SK-N-DZ (cell line): ENCODE data around the gene CCL11.
"Not testable (repeated sequence)": the region's sequence is repeated elsewhere in the genome, so short reads cannot be mapped to it uniquely, and the experiment has no call there.

ENCODE experiments used
- DNase-seq: peaks from one replicate; pipeline ENCODE4 v3.0.0-alpha.2; 2015; ENCODE audit warnings: low spot score

The CCL11 gene

DNA sequence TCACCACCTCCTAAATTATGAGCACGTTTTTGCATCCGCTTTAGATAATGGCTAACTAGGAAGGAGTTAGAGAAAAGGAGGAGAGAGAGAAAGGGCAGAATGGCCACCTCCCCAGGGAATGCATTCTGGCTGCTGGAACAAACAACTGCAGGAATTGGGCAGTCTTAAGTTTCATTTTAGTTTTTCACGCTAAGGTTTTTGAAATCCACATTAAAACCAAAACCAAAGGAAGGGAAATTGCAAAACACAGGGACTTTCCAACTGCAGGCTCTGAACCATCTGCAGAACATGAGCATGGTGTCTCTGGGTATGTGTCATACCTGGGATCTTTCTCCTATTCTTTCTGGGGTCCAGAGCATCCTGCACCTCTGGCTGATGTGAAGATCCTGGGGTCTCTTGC is 21.6 kb downstream of the CCL11 start:
- DNase-seq = no peak

DNA sequence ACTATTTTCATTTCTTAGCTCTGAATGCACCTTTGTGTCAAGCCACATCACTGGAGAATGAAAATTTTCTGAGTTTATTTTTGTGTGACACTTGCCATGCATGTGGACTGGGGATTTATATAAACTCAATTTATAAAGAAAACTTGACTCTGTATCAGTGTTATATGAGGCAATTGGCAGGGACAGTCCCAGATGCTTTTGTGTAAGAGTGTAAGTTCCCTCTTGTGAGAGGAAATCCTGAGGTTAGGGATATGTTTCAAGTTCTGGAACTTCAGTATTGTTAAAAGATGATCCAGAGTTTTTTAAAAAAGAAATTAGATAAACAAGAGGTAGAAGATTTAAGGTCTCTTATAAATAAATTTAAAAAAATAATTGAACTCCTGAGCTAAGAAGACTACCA is 22.8 kb downstream of the CCL11 start:
- DNase-seq = no peak

DNA sequence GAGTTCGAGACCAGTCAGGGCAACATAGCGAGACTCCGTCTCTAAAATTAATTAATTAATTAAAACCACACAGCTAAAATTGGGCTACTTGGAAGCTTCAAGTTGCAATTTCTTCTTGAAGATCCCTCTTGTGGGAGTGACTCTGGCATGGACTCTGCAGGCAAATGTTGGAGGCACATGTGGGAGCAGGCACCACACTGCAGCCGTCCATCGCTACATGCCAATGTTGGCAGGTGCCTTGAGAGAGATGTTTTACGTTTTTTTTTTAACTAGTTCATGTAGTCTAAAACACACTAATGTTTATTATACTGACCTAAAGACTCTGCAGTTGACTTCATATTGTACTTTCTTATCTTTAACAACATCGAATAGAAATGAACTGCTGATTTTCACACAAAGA is 25.7 kb downstream of the CCL11 start:
- no peak for DNase-seq

DNA sequence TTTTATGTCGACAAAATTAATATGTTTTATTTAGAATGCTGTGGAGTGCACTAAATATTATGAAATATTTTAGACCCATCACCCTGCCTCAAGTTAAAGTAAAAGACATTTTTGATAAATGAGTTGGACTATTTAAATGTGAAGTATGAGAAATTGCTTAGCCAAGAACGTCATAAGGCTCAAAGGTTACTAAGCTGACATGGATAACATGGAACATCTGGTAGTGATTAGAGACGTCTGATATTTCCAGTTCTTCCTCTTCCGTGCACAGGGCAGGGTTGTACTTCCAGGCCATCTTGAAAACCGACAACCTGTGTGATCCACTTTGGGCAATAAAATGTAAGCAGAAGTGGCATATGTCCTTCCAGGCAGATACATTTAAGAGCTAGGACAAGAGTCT is 26.5 kb downstream of the CCL11 start:
- no peak for DNase-seq

DNA sequence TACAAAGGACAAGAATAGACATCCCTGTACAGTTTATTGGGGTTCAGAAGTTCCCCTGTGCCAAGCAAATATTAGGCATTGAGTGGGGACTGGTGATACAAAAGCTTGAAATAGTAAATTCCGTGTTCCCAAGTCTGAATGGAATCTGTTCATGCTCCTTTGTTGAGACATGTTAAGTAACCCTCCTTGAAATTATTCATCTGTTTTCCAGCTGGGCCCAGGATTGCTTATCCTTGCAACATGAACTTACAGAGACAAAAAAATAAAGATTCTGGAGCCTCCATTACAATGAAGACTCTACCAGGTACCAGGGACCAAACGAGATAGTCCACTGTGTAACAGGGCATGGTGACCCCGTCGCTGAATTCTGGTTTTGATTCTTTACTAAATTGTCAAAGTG is 27.6 kb downstream of the CCL11 start:
- no peak for DNase-seq

DNA sequence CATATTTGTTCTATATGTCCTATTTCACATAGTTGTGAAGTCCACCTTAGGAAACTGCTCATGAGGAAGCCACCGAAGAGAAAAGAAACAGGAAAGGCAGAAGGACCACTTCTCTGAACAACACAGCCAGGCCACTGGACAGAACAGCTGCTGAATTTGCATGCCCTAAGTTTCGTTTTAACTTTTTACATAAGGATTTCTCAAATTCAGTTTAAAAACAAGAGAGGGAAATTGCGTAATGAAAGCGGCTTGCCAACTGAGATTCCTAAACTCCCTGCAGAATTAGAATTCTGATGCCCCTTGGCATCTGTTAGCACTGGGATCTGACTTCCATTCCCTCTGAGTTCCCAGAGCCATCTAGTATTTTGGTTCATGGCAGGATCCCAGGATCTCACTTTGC is 28.7 kb downstream of the CCL11 start:
- DNase-seq = no peak

DNA sequence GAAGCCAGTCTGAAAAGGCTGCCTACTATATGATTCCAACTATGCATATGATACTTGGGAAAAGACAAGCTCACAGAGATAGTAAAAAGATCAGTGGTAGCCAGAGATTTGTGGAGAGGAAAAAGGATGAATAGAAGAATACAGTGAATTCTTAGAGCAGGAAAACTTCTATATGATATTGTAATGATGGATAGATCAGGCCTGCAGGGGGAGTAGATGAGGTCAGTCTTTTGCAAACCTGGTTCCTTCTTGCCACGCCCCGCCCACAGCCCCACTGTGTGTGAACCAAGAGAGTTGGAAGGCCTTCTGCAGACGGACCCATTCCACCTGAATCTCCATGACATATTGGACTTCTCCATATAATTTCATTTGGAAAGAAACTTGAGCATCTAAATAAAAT is 32.9 kb downstream of the CCL11 start:
- no peak for DNase-seq

DNA sequence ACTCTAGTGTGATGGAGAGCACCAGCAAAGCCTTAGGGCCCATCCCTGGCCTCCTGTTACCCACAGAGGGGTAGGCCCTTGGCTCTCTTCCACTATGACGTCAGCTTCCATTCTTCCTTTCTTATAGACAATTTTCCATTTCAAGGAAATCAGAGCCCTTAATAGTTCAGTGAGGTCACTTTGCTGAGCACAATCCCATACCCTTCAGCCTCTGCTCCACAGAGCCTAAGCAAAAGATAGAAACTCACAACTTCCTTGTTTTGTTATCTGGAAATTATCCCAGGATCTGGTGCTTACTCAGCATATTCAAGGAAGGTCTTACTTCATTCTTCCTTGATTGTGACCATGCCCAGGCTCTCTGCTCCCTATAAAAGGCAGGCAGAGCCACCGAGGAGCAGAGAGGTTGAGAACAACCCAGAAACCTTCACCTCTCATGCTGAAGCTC is 33.5 kb downstream of the CCL11 start, which contains the start of gene CCL8:
TSS of gene CCL8 (plus strand) at position 397 of the 445 bp plus-strand sequence. CDS start 67 bp downstream, outside the sequence.
- DNase-seq = no peak

DNA sequence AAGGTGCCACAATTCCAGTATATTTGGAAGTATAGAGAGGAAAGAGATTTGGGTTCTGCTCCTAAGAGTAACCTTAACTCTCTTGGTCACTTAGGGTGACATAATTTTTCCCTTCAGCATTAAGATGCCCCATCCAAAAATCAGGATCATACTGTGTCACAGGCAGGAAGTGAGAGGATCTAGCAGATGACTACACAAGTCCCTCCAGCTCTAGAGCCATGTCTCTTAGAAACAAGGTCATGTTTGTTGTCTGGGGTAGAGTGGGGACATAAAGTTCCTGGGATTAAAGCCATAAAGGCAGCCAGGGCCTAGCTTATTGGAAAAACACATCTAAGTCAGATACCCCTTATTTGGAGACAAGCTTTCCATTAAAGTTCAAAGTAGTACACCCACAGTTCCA is 36.4 kb downstream of the CCL11 start:
- DNase-seq = no peak

DNA sequence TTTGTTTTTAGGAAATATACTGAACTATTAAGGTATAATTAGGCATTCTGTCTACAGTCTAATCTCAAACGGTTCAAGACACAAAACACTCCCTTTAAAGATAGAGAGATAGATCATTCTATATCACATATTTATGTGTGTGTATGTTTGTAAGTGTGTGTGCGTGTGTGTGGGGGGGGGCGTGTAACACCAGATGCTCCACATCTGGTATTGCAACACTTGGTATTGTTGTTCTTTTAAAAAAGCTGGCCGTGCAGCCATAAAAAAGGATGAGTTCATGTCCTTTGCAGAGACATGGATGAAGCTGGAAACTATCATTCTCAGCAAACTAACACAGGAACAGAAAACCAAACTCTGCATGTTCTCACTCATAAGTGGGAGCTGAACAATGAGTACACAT is 42.0 kb downstream of the CCL11 start:
- not testable (repeated sequence) for DNase-seq

DNA sequence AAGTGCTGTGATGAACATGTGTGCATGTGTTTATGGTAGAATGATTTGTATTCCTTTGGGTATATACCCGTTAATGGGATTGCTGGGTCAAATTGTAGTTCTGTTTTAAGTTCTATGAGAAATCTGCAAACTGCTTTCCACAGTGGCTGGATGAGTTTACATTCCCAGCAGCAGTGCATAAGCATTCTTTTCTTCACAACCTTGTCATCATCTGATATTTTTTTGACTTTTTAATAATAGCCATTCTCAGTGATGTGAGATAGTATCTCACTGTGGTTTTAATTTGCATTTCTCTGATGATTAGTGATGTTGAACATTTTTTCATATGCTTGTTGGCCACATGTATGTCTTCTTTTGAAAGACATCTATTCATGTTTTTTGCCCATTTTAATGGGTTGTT is 52.2 kb downstream of the CCL11 start:
- no peak for DNase-seq
